ENCODE results near the gene KCNT1. TPM values are rescaled to one million over a fixed set of nuclear protein-coding genes. Genes with fewer than 3 reads are reported as not detected.
"Not testable (repeated sequence)": the region's sequence is repeated elsewhere in the genome, so short reads cannot be mapped to it uniquely, and the experiment has no call there.

Gene KCNT1
- total RNA-seq, 1 experiment from 2014 or later, result 0.51 TPM

DNA sequence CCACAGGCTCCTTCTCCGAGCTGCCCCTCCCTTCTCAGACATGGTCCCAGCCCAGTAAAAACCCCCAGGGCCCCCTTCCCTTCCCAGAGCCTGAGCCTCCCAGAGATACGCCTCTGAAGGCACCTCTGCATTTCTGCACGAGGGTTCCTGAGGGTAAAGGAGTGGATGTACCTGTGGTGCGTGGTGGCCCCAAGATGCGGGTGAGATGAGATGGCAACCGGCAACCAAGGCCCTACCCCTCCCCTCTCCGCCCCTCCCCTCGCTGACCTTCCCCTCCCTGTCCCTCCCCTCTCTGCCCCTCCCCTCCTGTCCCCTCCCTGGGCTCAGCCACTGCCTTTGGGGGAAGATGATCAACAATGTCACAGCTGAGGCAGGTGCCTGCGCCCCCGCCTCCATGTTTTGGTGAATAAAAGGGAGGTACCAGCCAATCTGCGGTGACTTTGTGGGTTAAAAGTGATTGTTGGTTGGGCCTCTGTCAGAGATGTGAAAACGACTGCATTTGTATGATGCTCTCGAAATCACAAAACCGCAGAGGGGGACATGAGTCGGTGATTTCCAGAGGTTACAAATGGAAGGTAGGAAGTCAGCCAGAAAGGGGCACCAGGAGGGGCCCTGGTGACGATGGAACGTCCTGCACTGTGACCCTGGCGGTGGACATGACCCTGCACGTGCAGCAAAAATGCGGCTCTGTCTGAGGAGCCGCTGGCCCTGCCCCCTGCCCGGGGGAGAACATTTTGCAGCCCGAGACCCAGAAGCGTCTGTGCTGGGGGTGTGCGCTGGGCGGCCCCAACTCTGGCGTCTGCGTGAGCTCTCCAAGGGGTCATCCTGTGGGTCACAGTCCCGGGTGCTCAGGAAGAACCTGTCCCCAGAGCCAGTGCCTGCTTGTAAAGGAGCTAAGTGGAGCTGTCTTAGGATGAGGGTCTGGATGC is 35.2 kb upstream of the KCNT1 start:
- Histone ChIP-seq H3K4me1 (peaks cover 11% of the 10 kb centered on the region; the same call in 1 of the 2 replicates), H3K9me3 (replicated peaks) (no peaks in the 10 kb centered on the region; the same call in 1 of the 2 replicates), H3K27me3 (peaks cover 19% of the 10 kb centered on the region; the same call in 1 of the 2 replicates), H3K36me3 (no peaks in the 10 kb centered on the region), H3K27ac (no peak overlapping the region), H3K4me3 (no peak overlapping the region)
- no peak for DNase-seq

DNA sequence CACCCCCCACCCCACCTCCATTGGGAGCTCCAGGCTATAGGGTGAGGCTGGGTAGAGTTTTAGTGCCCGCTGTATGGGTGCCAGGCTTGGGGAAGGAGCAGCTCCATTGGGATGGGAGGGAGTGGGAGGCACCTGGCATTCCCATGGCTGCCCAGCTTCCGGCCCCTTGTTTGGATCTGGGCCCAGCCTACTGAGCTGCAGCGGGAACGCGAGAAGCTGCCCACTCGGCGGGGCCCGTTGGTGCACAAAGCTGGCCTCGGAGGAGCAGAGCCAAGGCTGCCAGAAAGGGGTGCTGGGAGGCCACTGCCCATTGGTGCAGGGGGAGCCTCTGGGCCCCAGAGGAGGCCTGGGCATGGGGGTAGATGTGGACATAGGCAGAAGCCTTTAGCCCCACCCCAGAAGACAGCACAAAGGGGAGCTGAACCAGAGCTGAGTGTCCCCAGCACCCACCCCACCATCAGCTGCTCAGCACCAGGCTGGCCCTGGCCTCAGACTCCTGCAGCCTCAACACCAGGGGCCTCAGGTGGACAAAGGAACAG is 34.5 kb upstream of the KCNT1 start:
- H3K4me3 ChIP-seq, result no peak overlapping the region
- DNase-seq, result no peak
- H3K9me3 ChIP-seq (replicated peaks), result no peaks in the 10 kb centered on the region; the same call in 1 of the 2 replicates
- H3K27ac ChIP-seq, result no peak overlapping the region
- peaks cover 5% of the 10 kb centered on the region; the same call in 1 of the 2 replicates for H3K4me1 ChIP-seq
- H3K27me3 ChIP-seq, result peaks cover 19% of the 10 kb centered on the region; the same call in 1 of the 2 replicates
- H3K36me3 ChIP-seq, result no peaks in the 10 kb centered on the region

DNA sequence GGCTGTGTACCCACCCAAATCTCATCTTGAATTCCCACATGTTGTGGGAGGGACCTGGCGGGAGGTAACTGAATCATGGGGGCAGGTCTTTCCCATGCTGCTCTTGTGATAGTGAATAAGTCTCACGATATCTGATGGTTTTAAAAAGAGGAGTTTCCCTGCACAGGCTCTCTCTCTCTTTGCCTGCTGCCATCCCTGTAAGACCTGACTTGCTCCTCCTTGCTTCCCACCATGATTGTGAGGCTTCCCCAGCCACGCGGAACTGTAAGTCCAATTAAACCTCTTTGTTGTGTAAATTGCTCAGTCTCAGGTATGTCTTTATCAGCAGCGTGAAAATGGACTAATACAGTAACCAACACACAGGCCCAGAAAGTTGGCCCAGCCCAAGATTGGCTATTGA is 33.0 kb upstream of the KCNT1 start:
- not testable (repeated sequence) for H3K36me3 ChIP-seq; H3K4me1 ChIP-seq; H3K27ac ChIP-seq; DNase-seq; H3K9me3 ChIP-seq (replicated peaks); H3K4me3 ChIP-seq
- peaks cover 23% of the 10 kb centered on the region; the same call in 1 of the 2 replicates for H3K27me3 ChIP-seq

DNA sequence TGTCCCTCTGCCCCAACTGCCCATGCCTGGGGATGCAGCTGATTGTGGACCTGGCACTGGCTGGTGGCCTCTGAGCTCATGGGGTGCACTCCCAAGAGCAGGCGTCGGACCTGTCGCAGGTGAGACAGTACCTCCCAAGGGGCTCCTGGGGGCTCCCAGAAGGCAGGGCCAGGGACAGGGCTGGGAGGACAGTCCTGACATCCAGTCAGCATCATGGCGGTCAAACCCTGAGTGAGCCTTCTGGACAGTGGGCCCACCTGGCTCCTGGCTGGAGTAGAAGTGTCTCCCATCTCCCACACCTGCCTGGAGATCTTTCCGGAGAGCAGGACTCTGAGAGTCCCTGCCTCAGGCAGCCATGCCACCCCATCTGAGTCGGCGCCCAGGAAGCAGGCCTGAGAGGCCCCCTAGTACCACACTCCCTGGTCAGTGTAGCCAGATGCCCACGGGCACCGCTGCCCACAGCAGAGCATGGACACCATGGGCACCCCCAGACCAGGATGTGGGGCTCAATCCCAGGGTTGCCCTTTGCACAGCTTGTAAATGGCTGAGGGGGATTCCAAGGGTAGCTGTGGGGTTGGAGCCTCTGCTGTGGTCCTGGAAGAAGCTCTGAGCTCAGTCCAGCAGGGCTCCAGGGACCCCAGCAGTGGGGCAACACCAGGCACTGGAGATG is 32.2 kb upstream of the KCNT1 start:
- Histone ChIP-seq H3K4me1 (no peaks in the 10 kb centered on the region), H3K9me3 (replicated peaks) (no peaks in the 10 kb centered on the region; the same call in 1 of the 2 replicates), H3K36me3 (no peaks in the 10 kb centered on the region), H3K27me3 (peaks cover 23% of the 10 kb centered on the region; the same call in 1 of the 2 replicates), H3K4me3 (no peak overlapping the region), H3K27ac (no peak overlapping the region)
- no peak for DNase-seq

DNA sequence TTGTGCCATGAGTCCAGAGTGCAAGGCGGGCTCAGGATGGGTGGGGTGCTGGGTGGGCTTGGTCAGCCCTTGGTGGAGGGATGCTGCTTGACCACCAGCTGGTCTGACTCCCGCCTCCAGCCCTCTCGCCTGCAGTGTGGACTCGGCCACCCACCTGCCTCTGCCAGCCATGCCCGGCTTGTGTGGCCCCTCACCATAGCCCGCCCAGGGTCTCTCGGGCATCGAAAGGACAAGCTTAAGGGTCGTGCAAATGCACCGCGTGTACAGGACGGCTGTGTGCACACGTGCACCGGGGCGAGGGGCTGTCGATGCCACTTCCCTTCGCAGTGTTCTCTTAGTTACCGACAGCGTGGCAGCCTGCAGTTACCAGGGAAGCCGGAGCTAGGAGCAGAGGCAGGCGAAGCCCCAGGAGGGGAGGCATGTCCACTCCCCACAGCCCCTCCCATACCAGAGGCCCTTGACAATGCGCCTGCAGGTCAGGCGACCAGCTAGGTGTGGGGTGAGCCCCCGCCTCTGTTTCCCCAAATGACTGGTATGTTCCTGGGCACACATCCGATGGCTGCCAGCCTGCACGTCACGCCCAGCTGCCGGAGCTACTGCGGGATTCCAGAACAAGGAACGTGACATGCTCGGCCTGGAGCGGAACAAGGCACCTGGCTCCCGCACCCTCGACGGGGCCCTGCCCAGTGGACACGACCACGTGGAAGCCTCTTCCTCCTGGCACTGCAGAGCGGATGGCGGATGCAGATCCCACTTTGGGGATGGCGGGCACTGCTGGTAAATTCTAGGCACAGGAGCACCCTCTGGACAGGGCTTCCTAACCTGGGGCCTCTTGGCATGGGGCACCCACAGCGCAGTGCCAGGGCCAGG is 31.0 kb upstream of the KCNT1 start:
- H3K36me3 ChIP-seq, result no peaks in the 10 kb centered on the region
- peaks cover 22% of the 10 kb centered on the region; the same call in 1 of the 2 replicates for H3K27me3 ChIP-seq
- no peak for DNase-seq
- H3K9me3 ChIP-seq (replicated peaks), result no peaks in the 10 kb centered on the region; the same call in 1 of the 2 replicates
- H3K4me1 ChIP-seq, result no peaks in the 10 kb centered on the region
- no peak overlapping the region for H3K27ac ChIP-seq
- no peak overlapping the region for H3K4me3 ChIP-seq

DNA sequence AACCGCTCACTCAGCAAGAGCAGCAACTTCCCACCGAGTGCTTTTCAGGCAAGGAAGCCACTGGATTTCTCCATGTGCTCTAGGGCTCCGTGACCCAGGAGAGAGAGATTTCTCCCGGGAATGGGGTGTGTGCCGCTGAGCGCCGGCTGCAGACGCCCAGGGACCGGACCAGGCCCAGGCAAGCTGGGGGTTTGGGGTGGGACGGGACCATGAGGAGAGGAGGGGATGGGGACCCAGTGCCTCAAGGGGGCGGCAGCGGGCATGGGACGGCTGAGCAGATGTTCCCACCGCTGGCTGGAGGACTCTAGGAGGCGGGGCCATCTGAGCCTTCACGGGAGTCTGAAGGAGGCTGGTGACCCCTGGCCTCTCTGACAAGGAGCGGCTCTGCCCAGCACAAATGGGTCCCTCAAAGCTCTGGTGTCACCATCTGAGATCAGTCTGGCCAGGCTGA is 30.4 kb upstream of the KCNT1 start:
- Histone ChIP-seq H3K27ac (no peak overlapping the region), H3K4me1 (no peaks in the 10 kb centered on the region), H3K27me3 (peaks cover 17% of the 10 kb centered on the region; the same call in 1 of the 2 replicates), H3K36me3 (no peaks in the 10 kb centered on the region), H3K9me3 (replicated peaks) (no peaks in the 10 kb centered on the region; the same call in 1 of the 2 replicates), H3K4me3 (no peak overlapping the region)
- peak in 1 of 2 experiments; percentile 33 for DNase-seq

DNA sequence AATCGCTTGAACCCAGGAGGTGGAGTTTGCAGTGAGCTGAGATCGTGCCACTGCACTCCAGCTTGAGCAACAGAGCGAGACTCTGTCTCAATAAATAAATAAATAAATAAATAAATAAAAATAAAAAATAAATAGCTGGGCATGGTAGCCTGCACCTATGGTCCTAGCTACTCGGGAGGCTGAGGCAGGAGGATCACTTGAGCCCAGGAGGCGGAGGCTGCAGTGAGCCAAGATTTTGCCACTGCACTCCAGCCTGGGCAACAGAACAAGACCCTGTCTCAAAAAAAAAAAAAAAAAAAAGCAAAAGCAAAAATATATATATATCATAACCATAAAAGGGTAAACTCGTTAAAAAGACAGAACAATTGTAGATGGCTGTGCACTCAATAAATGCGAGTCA is 29.2 kb upstream of the KCNT1 start:
- not testable (repeated sequence) for H3K27me3 ChIP-seq; H3K9me3 ChIP-seq (replicated peaks); DNase-seq; H3K27ac ChIP-seq; H3K4me3 ChIP-seq; H3K36me3 ChIP-seq; H3K4me1 ChIP-seq

DNA sequence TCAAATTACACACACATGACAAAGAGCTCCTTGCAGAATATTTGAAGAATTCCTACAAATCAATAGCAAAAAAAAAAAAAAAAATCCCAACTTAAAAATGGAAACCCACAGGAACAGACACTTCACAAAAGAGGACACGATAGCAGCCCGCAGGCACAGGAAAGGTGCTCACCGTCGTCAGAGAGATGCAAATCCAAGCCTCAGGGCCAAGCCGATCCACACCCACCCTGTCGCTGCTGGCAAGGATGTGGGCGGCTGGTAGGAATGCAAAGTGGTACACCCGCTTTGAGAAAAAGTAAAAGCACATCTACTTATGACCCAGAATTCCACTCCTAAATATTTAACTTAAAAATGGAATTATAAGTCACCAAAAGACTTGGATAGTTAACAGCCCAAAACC is 28.0 kb upstream of the KCNT1 start:
- H3K4me3 ChIP-seq, result no peak overlapping the region
- DNase-seq, result no peak
- H3K27ac ChIP-seq, result no peak overlapping the region

DNA sequence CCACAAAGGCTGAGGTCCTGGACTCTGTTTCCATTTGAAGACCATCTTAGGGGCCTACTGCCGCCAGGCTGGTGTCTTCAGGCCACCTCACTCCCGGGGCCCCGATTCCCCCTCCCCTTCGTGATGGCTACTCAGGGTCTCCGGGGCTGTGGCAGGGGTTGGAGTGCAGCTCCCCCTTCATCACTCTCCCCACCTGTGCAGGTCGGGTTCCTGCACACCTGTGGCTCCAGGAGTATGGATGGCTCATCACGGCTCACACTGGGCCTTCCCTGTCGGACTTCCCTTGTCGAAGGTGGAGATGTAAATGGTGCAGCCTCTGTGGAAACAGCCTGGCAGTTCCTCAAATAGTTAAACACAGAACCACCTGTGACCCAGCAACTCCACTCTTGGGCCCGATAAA is 27.0 kb upstream of the KCNT1 start:
- no peaks in the 10 kb centered on the region for H3K9me3 ChIP-seq (replicated peaks)
- no peak for DNase-seq

More for the DNA sequence above, 28.0 kb upstream of the KCNT1 start:
- H3K9me3 ChIP-seq (replicated peaks), result no peaks in the 10 kb centered on the region; the same call in 1 of the 2 replicates
- peaks cover 8% of the 10 kb centered on the region; the same call in 1 of the 2 replicates for H3K27me3 ChIP-seq
- no peaks in the 10 kb centered on the region for H3K36me3 ChIP-seq
- no peaks in the 10 kb centered on the region for H3K4me1 ChIP-seq

DNA sequence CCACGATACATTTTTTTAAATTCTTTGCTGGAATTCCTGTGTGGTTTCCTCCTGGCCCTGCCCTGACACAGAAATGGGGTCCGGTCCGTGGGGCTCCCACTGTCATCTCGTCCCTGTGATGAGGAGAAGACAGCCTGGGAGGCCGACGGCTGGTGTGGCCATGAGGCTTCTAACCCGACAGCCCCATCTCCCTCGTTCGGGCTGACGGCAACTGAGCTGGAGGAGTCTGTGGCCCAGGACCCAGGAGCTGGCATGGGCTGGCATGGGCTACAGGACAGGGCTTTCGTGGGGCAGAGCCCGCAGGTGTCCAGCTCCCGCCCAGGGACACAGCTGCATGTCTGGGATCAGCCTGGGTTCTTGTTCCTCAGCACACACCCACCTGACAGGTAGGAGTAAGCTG is 25.1 kb upstream of the KCNT1 start:
- Histone ChIP-seq H3K27me3 (peaks cover 20% of the 10 kb centered on the region; the same call in 1 of the 2 replicates), H3K9me3 (replicated peaks) (no peaks in the 10 kb centered on the region), H3K36me3 (no peaks in the 10 kb centered on the region), H3K4me3 (no peak overlapping the region), H3K27ac (no peak overlapping the region), H3K4me1 (no peaks in the 10 kb centered on the region)
- no peak for DNase-seq

More for the DNA sequence above, 27.0 kb upstream of the KCNT1 start:
- H3K4me1 ChIP-seq, result no peaks in the 10 kb centered on the region
- H3K36me3 ChIP-seq, result no peaks in the 10 kb centered on the region
- no peak overlapping the region for H3K4me3 ChIP-seq
- H3K27ac ChIP-seq, result no peak overlapping the region
- H3K27me3 ChIP-seq, result peaks cover 8% of the 10 kb centered on the region; the same call in 1 of the 2 replicates

DNA sequence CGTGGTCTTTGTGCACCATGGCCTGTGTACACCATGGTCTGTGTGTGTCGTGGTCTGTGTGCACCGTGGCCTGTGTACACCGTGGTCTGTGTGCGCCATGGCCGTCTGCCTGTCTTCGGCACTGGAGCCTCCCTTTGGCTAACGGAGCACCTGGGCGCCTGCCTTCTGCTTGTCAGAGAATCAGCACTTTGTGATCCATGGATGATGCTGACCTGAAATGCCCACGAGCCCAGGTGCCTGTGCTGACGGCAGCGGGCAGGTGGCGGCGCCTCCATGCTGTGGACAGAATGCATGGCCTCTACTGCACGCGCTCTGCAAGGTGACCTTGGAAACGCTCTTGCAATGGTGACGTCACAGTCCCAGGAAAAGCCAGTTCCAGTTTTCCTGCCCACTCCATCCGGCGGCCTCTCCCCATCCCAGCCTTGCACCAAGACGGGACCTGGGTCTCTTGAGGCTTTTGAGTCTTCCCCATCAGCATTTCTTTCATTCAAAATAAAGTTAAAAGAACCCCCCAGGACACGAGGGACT is 24.3 kb upstream of the KCNT1 start:
- DNase-seq, result no peak
- Histone ChIP-seq H3K4me3 (no peak overlapping the region), H3K9me3 (replicated peaks) (no peaks in the 10 kb centered on the region), H3K27ac (no peak overlapping the region), H3K36me3 (no peaks in the 10 kb centered on the region), H3K27me3 (peaks cover 25% of the 10 kb centered on the region; the same call in 1 of the 2 replicates), H3K4me1 (no peaks in the 10 kb centered on the region)

DNA sequence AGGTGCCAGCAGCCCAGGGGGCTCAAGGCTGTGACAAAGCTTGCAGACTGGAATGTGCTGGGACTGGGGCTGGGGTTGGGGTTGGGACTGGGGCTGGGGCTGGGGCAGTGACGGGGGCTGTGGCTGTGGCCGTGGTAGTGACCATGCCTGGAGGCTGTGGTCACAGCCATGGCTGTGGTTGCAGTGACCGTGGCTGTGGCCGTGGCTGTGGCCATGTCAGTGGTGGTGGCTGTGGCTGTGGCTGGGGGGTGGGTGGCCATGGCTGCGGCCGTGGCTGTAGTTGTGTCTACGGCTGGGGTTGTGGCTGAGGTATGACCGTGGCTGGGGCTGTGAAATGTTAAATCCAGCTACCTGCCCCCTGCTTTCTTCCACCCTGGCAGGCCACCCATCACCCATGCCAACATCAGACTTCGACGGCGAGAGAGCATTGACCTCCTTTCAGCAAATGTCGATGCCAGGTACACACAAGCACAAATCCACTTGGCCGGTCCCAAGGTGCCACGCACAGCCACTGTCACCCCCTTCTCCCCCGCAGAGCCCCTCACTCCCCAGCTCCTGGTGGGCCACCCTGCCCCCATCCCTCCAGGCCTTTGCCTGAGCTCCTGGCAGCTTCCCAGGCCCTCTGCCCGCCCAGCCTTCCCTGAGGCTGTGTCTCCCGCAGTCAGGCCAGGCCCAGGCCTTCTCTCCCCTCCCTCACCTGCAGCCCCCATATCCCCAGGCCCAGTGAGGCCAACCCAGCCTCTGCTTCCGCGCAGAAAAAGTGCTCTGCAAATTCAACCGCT is 23.6 kb upstream of the KCNT1 start:
- no peak for DNase-seq
- no peak overlapping the region for H3K27ac ChIP-seq
- no peaks in the 10 kb centered on the region for H3K4me1 ChIP-seq
- peaks cover 28% of the 10 kb centered on the region; the same call in 1 of the 2 replicates for H3K27me3 ChIP-seq
- no peak overlapping the region for H3K4me3 ChIP-seq
- H3K9me3 ChIP-seq (replicated peaks), result no peaks in the 10 kb centered on the region
- H3K36me3 ChIP-seq, result no peaks in the 10 kb centered on the region

DNA sequence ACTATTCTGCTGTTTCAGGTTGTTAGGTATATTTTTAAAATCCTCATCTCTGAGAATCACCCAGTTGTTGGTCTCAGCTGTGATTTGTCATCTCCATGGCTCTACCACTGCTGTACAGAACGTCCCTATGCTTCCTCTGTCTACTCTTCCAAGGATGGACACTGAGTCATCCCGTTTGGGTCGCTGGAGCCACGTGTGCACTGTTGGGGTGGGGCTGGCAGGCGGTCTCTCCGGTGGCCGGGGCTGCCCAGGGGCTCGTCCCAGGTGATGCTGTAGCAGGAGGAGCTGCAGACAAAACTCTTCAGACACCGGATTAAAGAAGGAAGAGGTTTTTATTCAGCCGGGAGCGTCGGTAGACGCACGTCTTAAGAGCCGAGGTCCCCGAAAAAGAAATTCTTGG is 21.9 kb upstream of the KCNT1 start:
- Histone ChIP-seq H3K36me3 (no peaks in the 10 kb centered on the region), H3K27ac (no peak overlapping the region), H3K27me3 (peaks cover 40% of the 10 kb centered on the region; the same call in 1 of the 2 replicates), H3K4me1 (no peaks in the 10 kb centered on the region), H3K9me3 (replicated peaks) (no peaks in the 10 kb centered on the region), H3K4me3 (no peak overlapping the region)
- no peak for DNase-seq

Data from SJCRH30 (cell line).